HUDEP-2 (cell line): ENCODE data around the gene BPIFA1.

ENCODE experiments used
- DNase-seq, 76 experiments: peaks; one replicate each; lab custom pipeline; 2025; ENCODE audit not compliant: unreplicated experiment in 76 of 76; lab: John Stamatoyannopoulos, UW

The BPIFA1 gene

DNA sequence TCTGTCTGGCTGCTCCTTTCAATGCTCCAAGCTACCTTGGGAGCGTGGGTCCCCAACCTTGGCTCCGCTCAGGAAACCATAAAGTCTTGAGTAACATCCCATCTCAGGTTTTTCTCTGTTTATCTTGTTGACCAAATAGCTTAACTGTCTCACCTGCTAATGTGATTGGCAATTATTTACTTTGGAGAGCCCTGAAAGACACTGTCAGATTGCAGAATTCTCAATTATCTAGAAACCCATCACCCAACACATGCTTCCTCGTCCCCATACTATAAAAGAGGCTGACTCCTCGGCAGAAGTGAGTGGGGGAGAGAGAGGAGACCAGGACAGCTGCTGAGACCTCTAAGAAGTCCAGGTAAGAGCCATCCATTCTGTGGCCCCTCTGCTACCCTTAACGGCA is at the start of gene BPIFA1:
Gene BPIFA1, plus strand, starts transcription at position 301 of the 400 bp plus-strand sequence. CDS start 1,716 bp downstream, outside the sequence.
- DNase-seq = no peak

DNA sequence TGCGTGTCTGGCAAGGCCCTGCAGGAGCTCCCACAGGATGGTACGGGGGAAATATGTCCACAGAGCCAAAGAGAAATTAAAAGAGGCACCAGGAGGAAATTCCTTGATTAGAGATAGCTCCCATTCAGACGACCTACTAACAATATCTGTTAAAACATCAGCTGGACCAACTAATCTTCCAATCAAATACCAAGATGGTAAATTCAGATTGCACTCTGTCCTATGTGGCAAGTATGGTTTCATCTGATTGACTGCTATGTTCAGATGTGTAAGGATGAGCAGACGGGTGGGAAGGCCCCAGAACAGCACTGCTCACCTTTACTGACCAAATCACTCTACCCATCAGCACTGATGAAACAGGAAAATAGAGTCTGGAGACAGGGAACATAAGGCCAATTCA is 48.3 kb upstream of the BPIFA1 start:
- DNase-seq = no peak

DNA sequence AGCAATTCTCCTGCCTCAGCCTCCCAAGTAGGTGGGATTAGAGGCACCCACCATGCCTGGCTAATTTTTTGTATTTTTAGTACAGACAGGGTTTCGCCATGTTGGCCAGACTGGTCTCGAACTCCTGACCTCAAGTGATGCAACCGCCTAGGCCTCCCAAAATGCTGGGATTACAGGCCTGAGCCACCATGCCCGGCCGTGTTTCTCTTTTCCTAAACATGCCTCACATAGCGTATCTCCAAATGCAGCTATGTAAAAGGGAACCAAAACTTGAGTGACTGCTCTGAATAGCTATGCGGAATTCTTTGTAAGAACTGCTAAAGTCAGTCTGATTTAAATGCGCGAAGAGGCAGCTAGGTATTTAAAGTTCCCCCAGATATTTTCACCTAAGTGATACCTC is 47.4 kb upstream of the BPIFA1 start:
- DNase-seq = no peak

DNA sequence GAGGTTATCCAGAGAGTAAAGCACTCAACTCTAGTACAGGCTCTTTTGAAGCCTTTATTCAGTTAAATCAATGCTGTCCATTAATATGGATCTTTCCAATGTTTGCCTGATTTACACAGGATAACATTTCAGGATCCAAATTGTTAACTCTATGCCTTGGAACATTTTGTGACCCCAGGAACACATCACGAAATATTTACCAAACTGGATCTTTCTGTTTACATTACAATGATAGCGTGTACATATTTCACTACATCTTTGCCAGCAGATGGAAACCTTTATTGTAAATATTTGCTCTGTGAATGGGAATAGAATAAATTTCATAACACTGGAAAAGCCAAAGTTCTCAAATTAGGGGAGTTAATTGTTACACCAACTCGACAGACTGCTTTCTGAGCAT is 44.3 kb upstream of the BPIFA1 start:
- no peak for DNase-seq

DNA sequence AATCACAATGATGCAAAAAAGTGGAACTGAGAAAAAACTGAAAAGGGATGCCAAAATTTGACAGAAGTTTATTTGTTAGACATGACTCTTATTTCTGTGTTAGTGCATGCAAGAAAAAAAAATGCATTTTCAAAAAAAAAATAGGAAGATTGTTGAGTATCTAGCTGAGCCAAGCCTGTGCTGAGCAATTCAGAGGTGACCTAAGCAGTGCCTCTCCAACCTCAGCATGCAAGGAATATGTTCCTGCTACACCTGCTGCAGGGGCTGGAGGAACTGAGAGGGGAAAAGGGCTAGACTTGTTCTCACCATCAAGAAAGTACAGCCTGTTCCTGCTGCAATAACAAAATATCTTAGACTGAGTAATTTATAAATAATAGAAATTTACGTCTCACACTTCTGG is 43.8 kb upstream of the BPIFA1 start:
- no peak for DNase-seq

DNA sequence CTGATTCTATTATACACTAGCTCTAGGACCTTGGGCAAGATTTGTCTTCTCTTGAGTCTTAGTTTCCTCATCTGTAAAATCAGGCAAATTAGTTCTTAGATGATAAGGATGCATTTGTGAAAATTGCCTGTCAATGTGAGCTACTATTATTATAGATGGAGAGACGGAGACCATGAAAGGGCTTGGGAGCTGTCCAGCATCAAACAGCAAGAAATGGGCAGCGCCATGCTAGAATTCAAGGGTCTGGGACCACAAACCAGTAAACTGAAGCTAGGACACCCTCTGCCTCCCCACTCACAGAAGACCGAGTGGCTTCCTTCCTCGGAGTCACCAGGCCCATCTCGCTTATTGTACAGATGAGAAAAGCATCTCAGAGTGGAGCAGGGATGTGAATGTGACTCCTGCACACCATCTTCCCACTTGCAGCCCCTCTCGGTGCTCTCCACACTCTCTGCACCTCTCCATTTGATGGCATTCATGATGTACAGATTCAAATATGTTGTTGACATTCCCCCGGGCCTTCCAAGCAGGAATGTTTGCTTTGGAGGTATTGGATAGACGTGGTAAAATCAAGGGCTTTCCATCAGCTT is 42.8 kb upstream of the BPIFA1 start:
- no peak for DNase-seq

DNA sequence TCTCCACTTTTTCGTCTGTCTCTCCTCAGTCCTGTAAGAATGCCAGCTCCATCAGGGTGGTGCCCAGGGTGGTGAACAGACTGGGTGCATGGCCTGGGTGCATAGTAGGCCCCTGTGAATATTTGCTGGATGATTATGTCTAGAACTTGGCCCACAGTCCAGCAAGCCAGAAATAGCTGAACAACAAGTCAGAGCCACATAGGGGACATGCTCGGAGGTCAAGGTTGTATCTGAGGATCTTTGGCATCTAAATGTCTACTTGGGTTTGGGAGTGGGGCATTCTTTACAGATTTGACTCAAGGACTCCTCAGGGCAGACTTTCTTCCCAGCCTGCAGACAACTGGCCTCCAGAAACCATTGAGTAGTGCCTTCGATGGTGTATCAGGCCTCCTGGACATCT is 36.8 kb upstream of the BPIFA1 start:
- DNase-seq = no peak

DNA sequence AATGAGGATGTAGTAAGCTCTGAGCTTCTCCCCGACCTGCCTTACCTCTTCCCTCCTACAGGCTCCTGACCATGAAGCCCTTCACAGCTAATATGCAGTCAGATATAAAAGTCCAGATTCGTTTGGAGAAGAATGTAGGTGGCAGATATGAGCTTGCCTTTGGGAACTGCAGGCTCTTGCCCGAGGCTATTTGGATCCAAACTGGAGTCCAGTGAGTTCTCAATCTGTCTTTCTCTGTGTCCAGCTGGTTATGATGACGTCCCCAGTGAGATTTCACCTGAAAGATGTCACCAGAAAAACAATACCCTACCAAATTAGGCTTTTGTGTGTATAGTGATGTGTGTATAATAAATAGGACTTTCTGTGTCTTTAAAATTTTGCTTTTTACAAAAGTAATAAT is 33.3 kb upstream of the BPIFA1 start:
- DNase-seq = no peak

DNA sequence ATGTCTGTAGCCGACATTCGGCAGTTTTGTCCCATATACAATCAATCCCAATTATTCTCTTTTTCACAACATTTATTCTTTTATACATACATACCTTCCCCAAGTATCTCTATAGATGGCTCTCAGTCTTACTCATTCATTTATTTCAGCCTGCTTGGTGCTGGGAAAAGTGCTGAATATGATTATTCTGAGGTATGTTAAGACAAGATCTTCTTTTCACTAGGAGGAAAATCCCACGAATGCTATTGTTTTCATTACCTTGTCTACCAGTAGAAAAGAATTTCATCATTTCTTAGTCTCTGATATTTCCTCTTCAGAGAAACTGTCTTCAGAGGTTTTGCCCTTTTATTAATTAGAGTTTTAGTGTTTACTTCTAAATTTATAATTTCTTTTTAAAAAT is 32.4 kb upstream of the BPIFA1 start:
- DNase-seq = no peak

DNA sequence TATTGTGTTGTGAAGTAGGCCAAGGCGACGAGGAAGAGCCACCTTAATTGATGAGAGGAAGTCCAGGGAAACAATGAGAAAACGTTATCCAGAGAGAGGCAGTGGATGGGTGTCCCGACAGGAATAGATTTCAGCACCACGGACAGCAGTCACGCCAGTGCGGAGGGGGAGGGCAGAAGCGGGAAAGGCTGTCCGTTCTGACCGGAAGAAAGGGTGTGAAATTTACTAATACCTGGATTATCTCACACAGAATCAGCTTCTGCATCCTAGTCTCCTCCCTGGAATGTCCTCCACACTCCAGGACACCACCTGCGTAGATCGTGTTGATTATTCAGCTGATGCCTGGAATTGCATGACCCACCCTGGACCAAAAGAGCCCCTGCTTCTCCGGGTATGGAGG is 26.0 kb upstream of the BPIFA1 start:
- DNase-seq = peak in 47 of 76 experiments; percentile 2 to 74 (median 29)

DNA sequence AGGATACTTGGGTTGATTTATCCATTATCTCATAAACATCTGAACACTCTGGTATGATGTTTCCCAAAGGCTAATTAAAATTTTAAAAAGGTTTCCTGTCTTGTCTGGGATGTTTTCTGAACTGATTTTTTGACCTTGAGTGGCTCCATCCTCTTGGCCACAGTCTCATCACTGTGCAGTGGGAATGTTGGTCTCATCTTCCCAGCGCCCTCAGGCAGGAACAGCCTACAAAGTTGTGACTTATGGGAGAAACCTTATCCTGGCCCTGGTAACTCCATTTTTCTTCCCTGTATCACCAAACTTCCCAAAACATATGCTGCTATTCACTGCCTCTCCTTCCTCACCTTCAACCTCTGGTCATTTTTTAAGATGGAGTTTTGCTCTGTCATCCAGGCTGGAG is 25.4 kb upstream of the BPIFA1 start:
- DNase-seq = no peak

DNA sequence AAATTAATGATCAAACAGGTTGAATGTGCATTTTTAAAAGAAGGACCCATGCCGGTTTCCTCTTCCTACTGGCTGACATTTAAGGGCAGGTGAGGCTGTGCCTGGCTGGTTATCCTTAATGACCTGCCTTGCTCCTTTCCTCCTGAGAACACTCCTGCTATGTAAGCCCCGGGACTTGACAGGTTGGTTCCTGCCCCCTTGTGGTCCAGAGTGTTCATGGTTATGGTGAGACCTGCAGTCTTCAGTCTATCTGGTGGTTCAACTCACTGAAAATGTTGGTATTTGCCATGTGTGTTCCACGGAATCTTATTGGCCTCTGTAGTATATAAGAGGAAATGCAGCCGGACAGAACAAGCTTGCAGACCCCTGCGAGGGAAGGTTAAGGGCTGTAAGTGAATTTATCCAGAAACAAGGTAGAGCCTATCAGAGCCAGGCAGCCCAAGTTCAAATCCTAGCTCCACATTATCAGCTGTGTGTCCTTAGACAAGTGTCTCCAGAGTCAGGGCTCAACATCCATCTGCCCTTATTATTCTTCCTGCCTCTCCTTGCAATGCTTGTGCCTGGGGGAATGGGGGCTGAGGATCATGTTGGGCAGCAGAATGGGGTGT is 23.9 kb upstream of the BPIFA1 start:
- DNase-seq = peak in 29 of 76 experiments; percentile 2 to 50 (median 13)

DNA sequence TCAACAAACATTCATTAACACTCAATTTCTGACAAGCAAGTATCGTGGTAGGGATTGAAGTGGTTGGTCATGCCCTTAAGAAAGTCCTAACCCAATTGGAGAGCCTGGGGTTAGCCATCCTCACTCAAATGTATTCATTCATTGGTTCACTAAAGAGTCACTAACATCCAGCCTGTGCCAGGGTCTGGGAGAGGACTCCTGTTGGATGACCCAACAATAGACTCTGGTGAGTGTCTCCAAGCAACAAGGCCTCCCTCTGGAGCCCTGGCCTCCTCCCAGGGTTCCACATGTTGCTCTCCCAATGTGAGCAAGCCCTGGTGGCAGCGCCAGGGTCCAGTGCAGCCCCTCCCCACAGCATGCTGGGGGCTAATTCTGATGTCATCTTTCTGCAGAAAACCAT is 18.7 kb upstream of the BPIFA1 start, which contains the start of gene BPIFA3:
Gene BPIFA3, plus strand, starts transcription at position 301 of the 400 bp plus-strand sequence. CDS start 185 bp downstream, outside the sequence.
- DNase-seq = no peak

DNA sequence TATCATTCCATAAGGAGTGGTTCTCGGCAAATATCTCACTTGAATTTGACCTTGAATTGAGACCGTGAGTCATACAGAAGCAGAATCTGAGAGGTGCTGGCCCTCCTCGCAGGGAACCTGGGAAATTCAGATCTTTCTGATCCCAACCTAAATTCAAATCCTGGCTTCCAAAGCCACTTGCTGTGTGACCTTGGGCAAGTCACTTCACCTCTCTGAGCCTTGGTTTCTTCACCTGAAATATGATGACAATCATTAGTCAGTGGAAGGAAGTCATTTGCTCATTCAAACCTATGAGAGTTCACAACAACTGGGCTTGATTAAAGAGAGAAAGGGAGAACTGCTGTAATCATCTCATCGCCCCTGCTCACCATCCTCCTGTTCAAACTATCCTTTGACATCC is 11.4 kb upstream of the BPIFA1 start:
- DNase-seq = no peak

DNA sequence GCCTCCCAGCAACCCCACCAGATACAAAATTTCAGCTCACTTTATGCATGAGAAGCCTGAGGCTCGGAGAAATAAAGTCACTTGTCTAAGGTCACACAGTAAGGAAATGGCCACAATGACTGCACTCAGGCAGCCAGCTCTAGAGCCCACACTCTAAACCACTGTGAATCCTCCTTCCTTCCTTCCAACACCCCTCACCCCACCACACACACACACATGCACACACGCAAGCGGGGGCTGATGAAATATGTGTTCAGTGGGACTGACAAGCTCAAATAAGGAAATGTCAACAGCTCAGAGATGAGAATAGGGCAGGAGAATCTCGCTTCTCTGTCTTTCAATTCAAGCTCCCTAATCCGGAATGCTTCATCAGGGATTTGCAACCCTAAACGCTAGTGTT is 6.0 kb upstream of the BPIFA1 start:
- DNase-seq = no peak

DNA sequence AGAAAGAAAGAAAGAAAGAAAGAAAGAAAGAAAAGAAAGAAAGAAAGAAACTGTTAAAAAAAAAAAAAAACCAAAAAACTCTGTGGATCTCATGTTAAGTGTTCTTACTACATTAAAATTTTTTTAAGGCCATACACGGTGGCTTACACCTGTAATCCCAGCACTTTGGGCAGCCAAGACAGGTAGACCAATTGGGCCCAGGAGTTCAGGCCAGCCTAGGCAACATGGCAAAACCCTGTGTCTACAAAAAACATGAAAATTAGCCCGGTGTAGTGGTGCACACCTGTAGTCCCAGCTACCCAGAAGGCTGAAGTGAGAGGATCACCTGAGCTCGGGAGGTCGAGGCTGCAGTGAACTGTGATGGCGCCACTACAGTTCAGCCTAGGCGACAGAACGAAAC is 4.6 kb upstream of the BPIFA1 start:
- DNase-seq = no peak

DNA sequence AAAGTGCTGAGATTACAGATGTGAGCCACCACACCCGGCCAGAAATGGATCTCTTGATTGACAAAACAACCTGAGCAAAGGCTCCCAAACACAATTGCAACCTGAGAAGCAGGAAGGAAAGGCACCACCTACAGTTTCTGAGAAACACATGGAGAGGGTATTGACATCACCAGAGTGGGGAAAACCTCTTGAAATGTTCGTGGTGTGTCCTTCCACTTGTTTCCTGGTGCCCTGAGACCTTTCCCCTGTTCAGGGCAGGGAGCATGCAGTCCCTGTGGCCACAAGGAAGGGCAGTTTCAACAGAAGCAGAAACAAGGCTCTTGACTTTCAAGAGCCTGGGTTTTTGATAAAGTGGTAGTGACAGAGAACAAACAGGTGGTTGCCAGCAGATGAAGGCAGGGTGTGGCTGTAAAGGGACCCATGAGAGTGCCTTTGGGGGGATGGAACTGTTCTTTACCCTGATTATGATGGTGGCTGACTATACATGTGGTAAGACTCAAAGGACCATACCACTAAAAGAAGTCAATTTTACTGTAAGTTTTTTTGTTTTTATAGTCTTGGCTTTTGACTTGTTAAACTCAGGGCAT is 3.2 kb upstream of the BPIFA1 start:
- no peak for DNase-seq

DNA sequence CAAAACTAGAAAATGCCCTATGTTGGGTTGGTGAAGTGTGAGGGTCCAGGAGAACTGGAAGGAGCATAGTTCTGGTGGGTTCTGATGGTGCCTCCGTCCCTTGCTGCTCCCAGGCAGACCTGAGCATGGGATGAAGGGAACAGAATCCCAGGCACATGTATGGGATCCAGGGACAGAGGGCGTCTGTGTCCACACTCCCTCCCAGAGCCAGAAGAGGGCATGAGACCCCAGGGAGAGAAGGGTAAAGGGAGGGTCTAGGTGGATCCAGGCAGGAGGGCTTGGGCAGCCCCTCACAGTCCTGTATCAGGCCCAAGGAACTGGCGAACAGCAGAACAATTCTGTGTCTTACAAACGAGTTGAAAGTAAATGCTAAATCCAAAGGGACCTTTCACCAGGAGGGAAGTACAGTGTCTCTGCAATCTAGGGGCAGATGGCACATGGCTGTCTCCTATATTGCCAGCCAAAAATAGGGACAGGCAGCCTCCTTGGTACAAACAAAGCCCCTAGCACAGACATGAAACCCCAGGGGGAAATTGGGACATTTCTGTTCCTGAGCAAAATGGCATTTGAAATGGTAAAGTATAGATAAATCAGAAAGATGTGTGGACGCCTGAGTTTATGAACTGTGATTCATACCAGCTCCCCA is 2.5 kb upstream of the BPIFA1 start:
- DNase-seq = no peak

DNA sequence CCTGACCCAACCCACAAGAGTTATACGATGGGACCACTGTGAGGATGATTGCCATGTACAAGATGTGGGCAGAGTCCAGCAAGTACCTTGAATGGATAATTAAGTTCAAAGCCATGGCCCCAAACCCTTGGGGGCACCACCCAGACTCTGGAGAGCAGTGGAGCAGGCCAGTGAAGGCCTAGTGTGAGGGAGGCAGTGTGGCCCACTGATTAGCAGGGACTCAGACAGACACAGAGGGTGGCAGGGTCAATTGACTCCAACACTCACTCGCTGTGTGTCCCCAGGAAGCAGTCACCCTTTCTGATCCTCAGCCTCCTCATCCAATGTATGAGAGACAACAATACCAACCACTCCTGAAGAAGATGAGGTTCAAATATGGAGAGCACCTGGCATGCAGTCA is 1.7 kb upstream of the BPIFA1 start:
- no peak for DNase-seq

DNA sequence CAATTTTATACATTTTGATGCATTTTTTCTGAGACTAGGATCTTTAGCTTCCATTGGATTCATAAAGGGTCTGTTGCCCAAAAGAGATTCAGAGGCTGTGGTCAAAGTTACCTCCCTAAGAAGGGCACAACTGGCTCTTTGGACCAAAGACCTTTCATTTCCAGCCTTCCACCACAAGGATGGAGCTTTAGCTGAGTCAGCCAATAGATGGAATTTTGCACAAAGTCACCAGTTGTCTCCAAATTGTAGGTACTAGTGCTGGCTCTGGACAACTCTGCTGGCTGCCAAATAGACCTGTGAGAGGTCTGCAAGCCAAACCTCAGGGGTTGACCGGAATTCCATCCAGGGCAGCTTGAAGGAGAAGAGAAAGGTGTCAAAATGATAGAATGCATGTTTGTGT is 555 bp downstream of the BPIFA1 start:
- DNase-seq = no peak

DNA sequence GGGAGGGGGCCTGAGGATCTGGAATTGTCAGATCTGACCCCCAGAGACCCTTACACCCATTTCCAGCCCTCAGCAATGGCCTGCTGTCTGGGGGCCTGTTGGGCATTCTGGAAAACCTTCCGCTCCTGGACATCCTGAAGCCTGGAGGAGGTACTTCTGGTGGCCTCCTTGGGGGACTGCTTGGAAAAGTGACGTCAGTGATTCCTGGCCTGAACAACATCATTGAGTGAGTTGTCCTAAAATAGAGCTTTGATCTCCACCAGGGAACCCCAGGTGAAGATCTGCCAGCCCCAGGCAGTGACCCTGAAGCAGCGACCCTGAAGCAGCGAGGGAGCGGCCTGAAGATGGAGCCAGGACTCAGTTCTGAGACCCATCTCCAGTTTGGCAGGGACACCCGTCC is 2.2 kb downstream of the BPIFA1 start:
- no peak for DNase-seq

DNA sequence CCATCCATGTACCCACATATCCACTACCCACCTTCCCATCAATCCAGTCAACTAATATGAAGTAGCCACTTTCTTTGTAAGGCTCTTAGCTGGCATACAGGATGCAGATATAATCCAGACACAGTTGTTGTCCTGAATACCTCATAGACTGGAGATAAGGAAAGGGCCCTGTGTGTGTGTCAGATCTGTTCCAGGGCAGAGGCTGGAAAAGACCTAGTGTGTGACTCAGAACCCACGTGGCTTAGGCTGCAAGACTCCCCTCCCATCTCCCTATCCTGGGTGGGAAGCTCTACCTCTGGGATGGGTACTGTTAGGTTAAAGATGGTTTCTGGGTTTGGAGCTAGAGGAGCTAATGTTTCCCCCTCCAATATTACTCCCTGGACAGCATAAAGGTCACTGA is 3.6 kb downstream of the BPIFA1 start:
- DNase-seq = no peak
